ENCODE data around the gene MAP3K5.
"Not testable (repeated sequence)": the region's sequence is repeated elsewhere in the genome, so short reads cannot be mapped to it uniquely, and the experiment has no call there.

- not testable (repeated sequence) for TF ChIP-seq CTCF (IDR thresholded peaks at IDR 0.05); POLR2AphosphoS5 (IDR thresholded peaks at IDR 0.05; ENCODE audit: insufficient read depth in 1 of 2, low read depth in 1 of 2)
Observed at GRCh38 chr6:136585523-136585922, 206.8 kb downstream of the MAP3K5 start.

All from vagina (tissue), 2 donors.